Panc1 (cell line): Measurements from ENCODE around the gene CERT1. TPM values are rescaled to one million over a fixed set of nuclear protein-coding genes. Genes with fewer than 3 reads are reported as not detected.

Source experiments
- ATAC-seq: fragments of 200-7000 bp; cut with Tn5 transposase; 2 replicates; pipeline ENCODE4 v1.9.1; 2020; ENCODE audit warnings: mild to moderate bottlenecking, moderate library complexity
- BruUV-seq: library from RNA; stranded (reverse); fragments of 400-500 nt; replicated peaks from 2 replicates; lab custom pipeline; 2021; lab: Mats Ljungman, UMichigan
- CTCF ChIA-PET: fragments of 300-600 bp; sonication (Branson Sonifier 250); formaldehyde crosslinking; loops from one replicate; lab custom pipeline; 2022; ENCODE audit warnings: antibody characterized with exemption; lab: Charles Lee
- POLR2A ChIA-PET: fragments of 300-600 bp; sonication (Branson Sonifier 250); formaldehyde crosslinking; loops from one replicate; lab custom pipeline; 2022; ENCODE audit warnings: antibody characterized with exemption; lab: Charles Lee
- DNase-seq: peaks from one replicate; pipeline ENCODE4 v3.0.0-alpha.2; 2010; ENCODE audit warnings: low read depth, low spot score
- H3K27ac ChIP-seq: 2 replicates; pipeline ENCODE4 v1.5.1; 2011; ENCODE audit warnings: mild to moderate bottlenecking, low read length, inconsistent platforms
- H3K27me3 ChIP-seq: fragments of 200-500 bp; sonication (Bioruptor generic); 2 replicates; pipeline ENCODE4 v1.6.0; 2014; ENCODE audit warnings: low read length, inconsistent platforms; ENCODE audit not compliant: control insufficient read depth, insufficient read depth
- H3K36me3 ChIP-seq: fragments of 200-500 bp; sonication (Bioruptor generic); 2 replicates; pipeline ENCODE4 v1.5.1; 2014; ENCODE audit warnings: inconsistent platforms, mild to moderate bottlenecking, low read length, moderate library complexity; ENCODE audit not compliant: control insufficient read depth, insufficient read depth
- H3K4me1 ChIP-seq: 2 replicates; pipeline ENCODE4 v1.5.1; 2011; ENCODE audit warnings: inconsistent platforms, mild to moderate bottlenecking, low read length, moderate library complexity; ENCODE audit not compliant: control insufficient read depth, insufficient read depth
- H3K4me3 ChIP-seq, 2 experiments: 2 replicates each; pipeline ENCODE4 v1.5.1; 2011 to 2012; ENCODE audit warnings: low read depth in 2 of 2, low read length in 2 of 2, mild to moderate bottlenecking in 2 of 2, inconsistent platforms in 1 of 2, moderate library complexity in 1 of 2
- H3K9me3 ChIP-seq: fragments of 200-500 bp; sonication (Bioruptor generic); 2 replicates; pipeline ENCODE4 v1.5.1; 2014; ENCODE audit warnings: low read depth, mild to moderate bottlenecking, inconsistent platforms, low read length, moderate library complexity; ENCODE audit not compliant: control insufficient read depth, insufficient read depth
- CTCF ChIP-seq: fragments of 450-650 bp; IDR thresholded peaks from 2 replicates; pipeline ENCODE4 v1.5.1; 2017; ENCODE audit warnings: mild to moderate bottlenecking
- POLR2AphosphoS5 ChIP-seq: IDR thresholded peaks from 2 replicates; pipeline ENCODE4 v1.6.1; 2012; ENCODE audit warnings: mild to moderate bottlenecking, low read depth, low read length, moderate library complexity
- REST ChIP-seq, 2 experiments: IDR thresholded peaks; 2 replicates each; pipeline ENCODE4 v1.6.1; 2011 to 2012; ENCODE audit warnings: low read depth in 2 of 2, control low read depth in 1 of 2, low read length in 1 of 2, mild to moderate bottlenecking in 1 of 2, moderate library complexity in 1 of 2; ENCODE audit not compliant: insufficient read depth in 1 of 2
- SIN3A ChIP-seq: IDR thresholded peaks from 2 replicates; pipeline ENCODE4 v1.6.1; 2012; ENCODE audit warnings: low read depth, mild to moderate bottlenecking, low read length, moderate library complexity, borderline replicate concordance; ENCODE audit not compliant: insufficient read depth
- TCF7L2 ChIP-seq: IDR thresholded peaks from 2 replicates; pipeline ENCODE4 v1.6.1; 2011; ENCODE audit warnings: mild to moderate bottlenecking, low read depth, low read length, inconsistent platforms
- in situ Hi-C: cut with HindIII; loops from 2 replicates; pipeline ENCODE4 v1.10.0; 2016; ENCODE audit warnings: low sequenced_read_pairs, low pct_unique_long_range_greater_than_20kb
- intact Hi-C: fragments of 100-400 bp; cut with micrococcal nuclease; formaldehyde crosslinking; loops from one replicate; pipeline ENCODE4 v1.10.0; 2022; ENCODE audit not compliant: unreplicated experiment
- total RNA-seq: library from RNA; stranded (reverse); gene quantifications from one replicate; pipeline ENCODE4 v1.2.1, GENCODE V29; 2021; ENCODE audit not compliant: unreplicated experiment

The CERT1 gene
- total RNA-seq, 1 experiment from 2014 or later = 26.7 TPM

GRCh38 chr5:75331095-75332090 lies 180.0 kb downstream of the CERT1 start:
- DNase-seq (no peak), ATAC-seq (no peak)
- H3K27ac ChIP-seq = no peak overlapping the region
- H3K9me3 ChIP-seq = no peaks in the 10 kb centered on the region
- intact Hi-C loops (no loop called here), in situ Hi-C loops (no loop called here)
- no TSS peak for BruUV-seq
- H3K36me3 ChIP-seq = no peaks in the 10 kb centered on the region
- H3K4me3 ChIP-seq = no peak overlapping the region
- CTCF ChIA-PET = no interaction called here
- POLR2A ChIA-PET = interaction anchor here (0.6 kb wide), 1 partner anchor 87 kb away, joined by 5 read pairs; no protein-coding TSS in a partner anchor
- no peaks in the 10 kb centered on the region; the same call in 1 of the 2 replicates for H3K4me1 ChIP-seq
- H3K27me3 ChIP-seq = no peaks in the 10 kb centered on the region
- no peak for TF ChIP-seq SIN3A
- TF ChIP-seq CTCF = peak; percentile 13; the same call in 1 of the 2 replicates

GRCh38 chr5:75330404-75330803 lies 181.0 kb downstream of the CERT1 start:
- no peak for TF ChIP-seq CTCF
- TF ChIP-seq REST (IDR thresholded peaks at IDR 0.05; ENCODE audit: insufficient read depth in 1 of 2, low read depth in 2 of 2, low read length in 1 of 2) = no peak
- TF ChIP-seq POLR2AphosphoS5 = no peak
- TF ChIP-seq SIN3A = no peak
- no peak for TF ChIP-seq TCF7L2
- H3K36me3 ChIP-seq = no peaks in the 10 kb centered on the region
- no peaks in the 10 kb centered on the region for H3K4me1 ChIP-seq
- H3K9me3 ChIP-seq = no peaks in the 10 kb centered on the region
- intact Hi-C loops (no loop called here), in situ Hi-C loops (no loop called here)
- no peak for DNase-seq
- ChIA-PET POLR2A (no interaction called here), CTCF (no interaction called here)
- no peaks in the 10 kb centered on the region for H3K27me3 ChIP-seq
- ATAC-seq = no peak
- no peak overlapping the region for H3K4me3 ChIP-seq
- no TSS peak for BruUV-seq
- no peak overlapping the region for H3K27ac ChIP-seq

Other genes with a start within 250 kb of the CERT1 start
- gene HMGCR, start 174.4 kb downstream of the CERT1 start, total RNA-seq = 113 TPM
- 21.3 TPM for gene POLK, start 262 bp upstream of the CERT1 start, total RNA-seq
- 0.10 TPM for gene ANKDD1B, start 99.8 kb upstream of the CERT1 start, total RNA-seq
- 19.7 TPM for gene POC5, start 205.8 kb upstream of the CERT1 start, total RNA-seq